MV-4-11 (cell line): ENCODE results near the gene GRIK4.

Experiments
- DNase-seq: peaks from one replicate; lab custom pipeline; 2025; lab: John Stamatoyannopoulos, UW

The GRIK4 gene

DNA sequence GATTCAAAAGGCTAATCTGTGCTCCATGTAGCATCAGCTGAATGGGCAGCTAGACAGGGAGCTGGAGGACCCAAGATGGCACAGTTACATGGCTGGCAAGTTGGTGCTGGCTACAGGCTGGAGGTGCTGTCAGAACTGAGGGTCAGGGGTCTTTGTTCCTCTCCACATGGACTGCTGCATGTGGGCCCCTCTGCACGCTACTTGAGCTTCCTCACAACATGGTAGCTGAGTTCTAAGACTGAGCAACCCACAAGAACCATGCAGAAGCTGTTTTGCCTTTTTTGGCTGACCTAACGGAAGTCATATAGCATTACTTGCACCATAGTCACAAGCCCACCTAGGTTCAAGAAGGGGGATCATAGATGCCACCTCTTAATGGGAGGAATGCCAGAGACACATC is 196.1 kb downstream of the GRIK4 start:
- DNase-seq: no peak

DNA sequence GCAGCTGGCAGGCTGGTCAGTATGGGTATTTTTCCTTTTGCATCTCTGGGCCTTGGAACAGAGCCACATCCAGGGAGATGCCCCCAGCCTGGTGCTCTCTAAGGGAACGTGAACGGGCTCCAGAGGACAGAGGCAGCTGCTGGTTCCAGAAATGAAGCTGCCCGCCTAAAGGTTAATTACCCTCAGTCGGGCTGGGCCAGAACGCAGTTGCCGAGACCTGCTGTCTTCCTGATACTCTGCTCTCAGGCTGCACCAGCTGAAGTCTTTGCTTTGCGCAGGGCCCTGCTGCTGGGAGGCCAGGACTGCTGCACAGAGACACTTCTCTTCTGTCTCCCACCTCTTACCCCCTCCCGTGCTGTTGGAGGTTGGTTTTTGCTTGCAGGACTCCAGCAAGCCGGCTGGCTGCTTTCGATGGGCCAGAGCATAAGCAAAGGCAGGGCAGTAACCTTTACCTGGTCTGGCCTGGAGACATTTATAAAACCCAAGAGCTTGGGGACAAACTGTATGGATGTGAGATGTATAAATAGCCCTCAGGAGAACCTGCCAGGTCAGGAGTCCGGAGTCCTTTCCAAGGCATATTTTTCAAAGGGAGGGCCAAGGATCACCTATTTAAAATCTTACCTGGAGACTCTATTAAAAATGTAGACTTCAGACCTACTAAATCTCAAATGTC is 197.1 kb downstream of the GRIK4 start:
- no peak for DNase-seq

DNA sequence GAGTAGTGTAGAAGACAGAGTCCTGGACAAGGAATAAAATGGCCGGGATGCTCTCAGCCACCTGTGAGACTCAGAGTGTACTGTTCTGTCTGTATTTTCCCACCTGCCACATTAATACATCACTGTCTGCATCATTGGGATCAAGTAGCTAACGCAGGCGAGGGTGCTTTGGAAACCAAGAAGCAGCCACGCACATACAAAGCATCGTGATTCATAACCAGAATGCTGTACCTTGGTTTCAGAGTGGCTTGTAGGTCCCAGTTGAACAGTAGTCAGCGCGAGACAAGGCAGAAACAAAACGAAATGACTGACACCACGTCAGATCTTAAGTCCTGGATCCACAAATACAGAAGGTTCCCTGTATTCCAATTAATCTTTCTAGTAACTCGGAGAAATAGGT is 198.3 kb downstream of the GRIK4 start:
- no peak for DNase-seq

DNA sequence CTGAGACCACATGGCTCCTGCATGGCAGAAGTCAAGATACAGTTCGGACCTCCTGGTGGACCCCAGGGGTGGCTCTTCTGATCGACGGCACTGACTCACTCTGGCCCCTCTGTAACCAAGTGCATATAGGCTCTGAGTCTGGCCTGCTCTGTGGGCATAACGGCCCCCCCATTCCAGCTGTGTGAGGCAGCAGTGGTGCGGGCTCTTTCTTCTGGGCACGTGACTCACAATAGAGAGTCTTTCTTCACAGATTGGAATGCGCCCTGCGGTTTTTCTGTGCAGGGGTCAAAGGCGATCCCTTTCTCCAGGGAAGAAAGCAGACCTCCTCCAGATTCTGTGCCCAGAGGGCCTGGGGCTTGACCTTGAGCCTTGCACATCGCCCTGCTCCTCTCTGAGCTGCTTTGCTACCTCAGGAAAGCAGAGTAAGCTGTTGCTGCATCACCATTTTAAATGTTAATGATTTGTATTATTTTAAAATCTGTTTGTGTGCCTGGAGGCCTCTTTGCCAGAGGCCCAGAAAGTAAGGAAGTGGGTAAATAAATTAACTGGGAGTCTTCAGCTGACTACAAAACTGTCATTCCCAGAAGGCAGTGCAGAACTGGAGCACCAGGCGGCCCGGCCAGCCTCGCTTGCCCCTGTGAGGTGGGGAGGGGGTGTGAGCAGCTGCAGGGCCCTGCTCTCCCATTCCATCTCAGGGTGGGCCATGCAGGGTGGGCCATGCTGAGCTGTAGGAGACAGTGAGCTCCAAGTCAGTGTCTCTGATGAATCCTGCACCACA is 199.0 kb downstream of the GRIK4 start:
- peak; percentile 53 for DNase-seq

DNA sequence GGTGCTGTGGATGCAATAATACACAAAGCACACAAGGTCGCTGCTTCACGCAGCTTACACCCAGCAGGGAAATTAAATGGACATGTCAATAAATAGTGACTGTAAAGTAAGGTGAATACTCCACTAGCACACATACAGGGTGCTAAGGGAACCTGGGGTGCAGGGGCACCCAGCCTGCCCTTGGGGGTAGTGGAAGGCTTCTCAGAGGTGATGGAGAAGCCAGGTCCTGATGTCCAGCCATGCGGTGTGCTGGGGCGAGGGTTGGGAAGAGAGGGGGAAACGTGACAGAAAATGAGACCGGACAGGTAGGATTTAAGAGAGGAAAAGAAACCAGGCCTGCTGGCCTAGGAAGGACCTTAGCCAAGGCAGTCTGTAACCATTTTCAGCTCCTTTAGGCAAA is 200.5 kb downstream of the GRIK4 start:
- DNase-seq: no peak

DNA sequence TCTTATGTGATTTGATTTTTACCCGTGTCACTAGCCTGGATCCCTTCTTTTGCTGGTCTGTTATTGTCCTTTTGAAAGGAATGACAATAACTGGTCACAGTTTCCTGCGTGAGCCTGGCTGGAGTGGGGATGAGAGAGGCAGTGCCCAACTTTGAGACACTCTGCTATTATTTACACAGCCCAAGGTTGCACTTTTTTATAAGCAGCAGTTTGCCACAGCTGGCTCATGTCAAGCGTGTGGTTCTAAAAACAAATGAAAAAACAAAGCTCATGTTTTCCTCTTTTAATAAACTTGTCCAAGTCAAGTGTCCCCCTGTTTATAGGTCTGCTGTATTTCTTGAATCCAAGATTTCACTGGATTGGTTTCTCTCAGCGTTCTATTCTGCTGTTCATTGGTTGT is 201.3 kb downstream of the GRIK4 start:
- no peak for DNase-seq

DNA sequence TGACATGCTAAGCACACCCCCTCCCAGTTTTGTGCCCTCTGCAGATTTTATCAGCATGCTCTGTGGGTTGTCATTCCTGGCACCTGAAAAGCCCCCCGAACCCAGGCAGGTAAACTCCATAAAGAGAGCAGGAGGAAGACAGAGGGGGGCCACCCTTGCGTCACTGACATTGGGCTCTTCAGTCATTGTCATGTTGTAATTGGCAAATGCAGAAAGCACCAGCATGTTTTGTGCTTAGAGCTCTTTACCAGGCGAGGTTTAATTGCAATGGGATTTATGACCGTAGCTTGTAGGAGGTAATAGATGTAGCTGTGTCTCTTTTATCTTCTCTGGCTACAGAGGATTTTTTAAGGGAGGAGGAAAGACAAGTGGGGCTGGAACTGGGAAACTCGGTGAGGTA is 201.7 kb downstream of the GRIK4 start:
- no peak for DNase-seq

DNA sequence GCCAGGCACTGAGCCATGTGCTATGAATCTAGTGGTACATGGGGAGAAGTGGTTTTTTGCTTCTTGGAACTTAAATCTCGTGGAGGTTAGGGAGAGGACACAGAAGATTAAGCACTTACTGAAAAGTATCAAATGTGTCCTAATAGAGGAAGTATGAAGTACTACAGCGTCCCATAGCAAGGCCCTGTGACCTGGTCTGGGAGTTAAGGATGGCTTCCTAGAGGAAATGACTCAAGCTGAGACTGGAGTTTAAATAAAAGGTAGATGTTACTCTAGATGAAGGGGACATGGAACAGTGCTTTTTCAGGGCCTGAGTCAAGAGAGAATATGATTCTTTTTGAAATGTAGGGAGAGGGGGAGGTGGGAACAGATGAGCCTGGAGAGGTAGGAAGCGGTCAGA is 202.9 kb downstream of the GRIK4 start:
- peak; percentile 76 for DNase-seq

DNA sequence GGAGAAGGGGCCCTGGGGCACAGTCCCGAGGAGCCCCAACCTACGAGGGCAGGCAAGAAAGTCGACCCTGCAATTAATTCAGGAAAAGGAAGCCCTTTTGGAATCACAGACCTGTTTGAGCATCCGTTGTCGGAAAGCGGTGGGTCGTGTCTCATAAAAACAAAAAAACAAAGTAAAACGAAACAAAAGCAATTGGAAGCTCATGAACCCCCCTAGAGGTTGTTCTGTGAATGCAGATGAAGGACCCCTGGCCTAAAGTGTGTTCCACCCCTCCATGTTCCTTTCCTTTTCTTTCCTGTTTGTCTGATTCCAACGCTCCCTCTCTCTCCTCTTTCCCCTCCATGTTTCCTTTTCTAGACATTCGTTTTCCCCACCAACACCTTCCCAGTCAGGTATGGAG is 203.7 kb downstream of the GRIK4 start:
- DNase-seq: no peak

DNA sequence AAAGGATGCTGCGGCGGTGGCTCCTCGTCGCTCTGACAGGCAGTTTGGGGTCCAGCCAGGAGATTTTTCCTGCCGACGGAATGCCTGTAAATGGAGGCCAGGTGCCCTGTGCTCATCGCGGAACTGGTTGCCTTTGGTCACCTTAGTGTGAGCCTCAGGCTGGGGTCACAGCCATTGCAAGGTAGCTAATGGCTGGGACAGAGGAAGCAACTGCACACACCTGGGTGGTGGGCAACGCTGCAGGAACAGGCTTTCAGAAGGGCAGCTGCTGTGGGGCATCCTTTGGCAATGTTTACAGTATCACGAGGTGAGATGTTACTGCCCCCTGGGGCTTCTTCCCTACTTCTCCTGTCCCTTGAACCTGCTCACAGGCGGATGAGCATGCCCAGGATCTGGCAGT is 205.5 kb downstream of the GRIK4 start:
- DNase-seq: no peak

DNA sequence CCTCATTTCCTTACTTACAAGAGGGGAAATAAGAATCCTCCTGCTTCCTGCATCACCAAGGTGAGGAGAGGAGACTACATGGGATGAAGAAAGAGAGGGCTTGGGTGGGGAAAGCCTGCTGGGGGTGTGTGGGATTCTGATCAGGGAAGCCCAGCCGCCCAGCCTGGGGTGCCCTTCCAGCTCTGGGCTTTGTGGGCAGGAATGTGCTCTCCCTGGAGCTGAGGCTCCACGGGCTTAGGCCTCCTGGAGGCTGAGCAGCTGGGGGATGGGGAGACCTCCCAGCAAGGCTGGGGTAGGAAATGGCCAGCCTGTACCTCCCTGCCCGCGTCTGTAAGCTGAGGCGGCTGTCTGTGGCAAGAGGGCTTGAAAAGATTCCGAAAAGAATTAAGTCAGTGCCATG is 206.1 kb downstream of the GRIK4 start:
- no peak for DNase-seq

DNA sequence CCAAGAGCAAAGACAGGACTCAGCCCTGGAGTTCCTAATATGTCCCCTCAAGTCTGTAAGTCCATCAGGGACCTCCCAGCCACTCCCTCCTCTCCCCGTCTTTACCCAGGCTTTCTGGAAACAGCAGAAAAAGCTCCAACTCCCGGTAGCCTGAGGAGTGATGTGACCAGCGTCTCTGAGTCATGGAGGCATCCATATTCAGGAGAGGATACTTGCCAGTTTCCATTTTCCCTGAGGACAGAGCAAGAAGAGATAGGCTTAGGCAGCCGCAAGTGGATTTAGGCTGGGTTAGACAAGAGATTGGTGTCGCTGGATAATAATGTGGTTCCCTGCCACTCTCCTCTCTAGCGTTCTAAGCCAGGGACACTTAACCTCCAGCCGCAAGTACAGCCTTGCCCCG is 206.6 kb downstream of the GRIK4 start:
- DNase-seq: no peak

DNA sequence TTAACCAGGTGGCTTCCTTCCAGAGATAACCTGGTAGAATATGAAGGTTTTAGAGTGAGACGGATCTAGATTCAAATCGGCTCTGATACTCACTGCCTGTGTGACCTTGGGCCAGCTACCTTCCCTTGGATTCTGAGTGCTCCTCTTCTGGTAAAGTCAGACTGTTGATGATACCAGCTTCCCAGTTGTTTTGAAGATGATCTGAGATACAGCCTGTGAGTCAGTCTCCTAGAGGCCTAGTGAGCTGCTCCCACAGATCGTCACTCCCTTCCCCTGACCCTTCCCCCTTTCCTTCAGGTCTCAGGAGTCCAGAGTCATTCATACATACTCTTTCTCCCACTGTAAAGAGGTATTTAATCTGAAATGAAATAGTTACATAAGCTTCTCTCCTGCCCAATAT is 207.8 kb downstream of the GRIK4 start:
- no peak for DNase-seq

DNA sequence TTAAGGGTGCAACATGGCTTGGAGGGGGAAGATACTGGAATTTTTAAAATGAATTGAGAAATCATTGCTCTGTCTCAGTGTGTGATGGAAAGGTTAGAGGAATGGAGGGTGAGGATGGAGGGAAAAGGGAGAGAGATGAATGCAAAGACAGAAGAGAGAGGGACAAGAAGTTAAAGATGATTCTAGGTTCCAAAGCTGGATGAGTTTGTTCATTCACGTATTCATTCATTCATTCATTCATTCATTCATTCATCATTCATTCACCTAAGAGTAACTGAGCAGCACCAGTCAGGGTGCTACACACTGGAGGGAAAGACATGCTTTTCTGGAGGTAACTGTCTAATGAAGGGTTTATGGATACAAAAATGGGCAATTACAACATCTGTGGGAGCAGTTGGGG is 209.2 kb downstream of the GRIK4 start:
- DNase-seq: no peak

DNA sequence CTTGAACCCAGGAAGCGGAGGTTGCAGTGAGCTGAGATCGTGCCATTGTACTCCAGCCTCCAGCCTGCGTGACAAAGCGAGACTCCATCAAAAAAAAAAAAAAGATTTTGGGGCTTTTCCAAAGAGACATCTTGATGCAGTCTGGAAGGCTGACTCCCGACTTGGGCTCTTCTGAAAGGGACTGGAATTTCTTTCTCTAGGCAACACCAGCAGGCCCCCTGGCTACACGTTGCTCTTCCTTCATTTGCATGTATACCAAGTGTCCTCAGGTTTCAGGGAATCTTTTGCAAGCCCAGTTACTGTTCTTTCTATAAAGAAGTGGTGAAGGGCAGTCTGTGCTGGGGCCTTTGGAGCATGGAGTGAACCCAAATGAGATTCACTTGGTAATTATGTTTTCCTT is 211.0 kb downstream of the GRIK4 start:
- no peak for DNase-seq

DNA sequence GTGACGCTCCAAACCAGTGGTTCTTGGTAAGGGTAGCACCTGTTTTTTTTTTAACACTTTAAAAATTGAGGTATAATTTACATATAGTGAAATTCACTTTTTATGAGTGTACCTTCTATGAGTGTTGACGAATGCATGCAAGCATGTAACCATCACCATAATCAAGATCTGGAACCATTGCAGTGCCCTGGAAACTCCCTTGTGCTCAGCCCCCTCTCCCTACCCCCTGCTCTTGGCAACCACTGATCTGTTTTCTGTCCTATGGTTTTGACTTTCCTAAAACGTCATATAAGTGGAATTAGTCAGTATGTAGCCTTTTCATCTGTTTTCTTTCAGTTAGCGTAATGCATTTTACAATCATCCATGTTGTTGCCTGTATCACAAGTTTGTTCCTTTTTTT is 212.2 kb downstream of the GRIK4 start:
- DNase-seq: no peak

DNA sequence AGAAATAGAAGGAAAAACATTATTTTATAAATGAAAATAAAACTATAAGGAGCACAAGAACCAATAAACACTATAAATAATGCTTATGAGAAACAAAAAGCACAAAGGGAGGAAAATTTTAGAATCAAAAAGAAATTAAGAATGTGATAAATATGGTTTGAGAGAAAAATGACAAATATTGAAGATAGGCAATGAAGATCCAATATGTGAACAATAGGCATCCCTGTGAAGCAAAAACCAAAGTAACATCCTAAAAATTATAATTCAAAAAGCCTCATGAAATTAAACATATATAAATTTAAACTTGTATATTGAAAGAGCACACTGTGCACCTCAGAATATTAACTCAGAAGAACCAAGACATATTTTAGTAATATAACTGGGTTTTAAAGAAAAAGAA is 216.2 kb downstream of the GRIK4 start:
- DNase-seq: no peak

DNA sequence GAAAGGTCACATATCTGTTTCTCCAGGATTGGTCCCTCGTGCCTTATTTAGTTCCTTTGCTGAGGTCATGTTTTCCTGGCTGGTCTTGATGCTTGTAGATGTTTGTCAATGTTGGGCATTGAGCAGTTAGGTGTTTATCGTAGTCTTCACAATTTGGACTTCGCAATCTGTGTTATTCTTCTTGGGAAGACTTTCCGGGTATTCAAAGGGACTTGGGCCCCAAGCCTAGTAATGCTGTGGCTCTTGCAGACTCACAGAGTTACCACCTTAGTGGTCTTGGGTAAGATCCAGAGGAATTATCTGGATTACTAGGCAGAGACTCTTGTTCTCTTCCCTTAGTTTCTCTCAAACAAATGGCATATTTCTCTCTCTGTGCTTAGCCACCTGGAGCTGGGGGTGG is 223.5 kb downstream of the GRIK4 start:
- DNase-seq: no peak

DNA sequence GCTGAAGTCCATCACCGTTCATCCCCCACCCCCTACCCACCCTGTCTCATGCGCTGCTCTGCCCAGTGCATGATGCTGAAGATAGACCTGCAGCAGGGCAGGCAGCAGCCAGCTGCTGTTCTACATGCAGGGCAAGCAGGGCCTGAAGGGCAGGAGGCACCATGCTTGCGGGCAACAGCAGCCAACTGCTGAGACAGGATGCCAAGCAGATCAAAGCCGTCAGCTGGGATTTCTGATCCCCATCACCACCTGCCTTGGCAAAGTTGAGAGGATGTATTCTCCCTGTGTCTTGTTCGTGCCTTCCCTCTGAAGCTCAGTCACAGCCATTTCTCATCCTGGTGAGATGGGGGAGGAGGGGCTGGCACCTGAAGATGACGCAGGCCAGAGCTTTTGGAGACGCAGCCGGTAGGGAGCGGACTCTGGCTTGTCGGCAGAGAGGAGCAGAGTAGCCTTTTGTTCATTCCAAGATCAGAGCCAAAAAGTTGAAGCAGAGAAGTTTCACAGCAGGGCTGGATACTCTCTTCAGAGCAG is 227.0 kb downstream of the GRIK4 start:
- no peak for DNase-seq

DNA sequence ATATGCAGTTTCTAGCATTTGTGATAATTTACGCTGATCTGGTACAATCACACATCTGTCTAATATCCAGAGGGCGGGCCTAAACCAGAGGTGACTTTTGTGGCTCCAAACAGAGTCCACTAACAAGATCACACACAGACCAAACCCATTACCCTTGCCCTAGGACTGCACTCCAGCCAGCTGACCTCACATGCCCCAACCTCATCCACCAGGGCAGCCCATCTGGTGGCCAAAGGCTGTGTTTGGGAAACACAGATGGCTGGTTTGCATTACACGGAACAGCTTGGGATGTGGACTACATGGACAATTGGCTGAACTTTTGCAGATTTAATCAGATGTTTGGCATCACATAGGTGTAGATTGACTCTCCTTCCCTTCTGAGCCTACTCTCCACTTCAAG is 228.2 kb downstream of the GRIK4 start:
- no peak for DNase-seq

DNA sequence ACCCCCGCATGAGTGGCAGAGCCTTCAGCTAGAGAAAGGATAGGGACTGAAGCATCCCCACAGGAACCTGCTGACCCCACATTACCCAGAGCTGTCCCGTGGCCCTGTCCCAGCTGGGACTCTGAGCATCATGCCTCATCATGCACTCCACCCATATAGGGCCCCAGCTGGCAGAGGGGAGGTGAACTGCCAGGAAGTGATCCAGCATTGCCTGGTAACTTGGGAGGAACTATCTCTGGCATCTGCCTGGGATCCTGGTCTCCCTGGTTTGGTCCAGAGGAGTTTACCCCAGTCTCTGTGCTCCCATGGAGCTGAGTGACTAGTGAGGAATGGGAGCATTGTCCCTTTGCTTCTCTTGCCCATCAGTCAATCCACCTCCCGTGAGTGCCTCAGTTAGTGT is 228.8 kb downstream of the GRIK4 start:
- DNase-seq: no peak

DNA sequence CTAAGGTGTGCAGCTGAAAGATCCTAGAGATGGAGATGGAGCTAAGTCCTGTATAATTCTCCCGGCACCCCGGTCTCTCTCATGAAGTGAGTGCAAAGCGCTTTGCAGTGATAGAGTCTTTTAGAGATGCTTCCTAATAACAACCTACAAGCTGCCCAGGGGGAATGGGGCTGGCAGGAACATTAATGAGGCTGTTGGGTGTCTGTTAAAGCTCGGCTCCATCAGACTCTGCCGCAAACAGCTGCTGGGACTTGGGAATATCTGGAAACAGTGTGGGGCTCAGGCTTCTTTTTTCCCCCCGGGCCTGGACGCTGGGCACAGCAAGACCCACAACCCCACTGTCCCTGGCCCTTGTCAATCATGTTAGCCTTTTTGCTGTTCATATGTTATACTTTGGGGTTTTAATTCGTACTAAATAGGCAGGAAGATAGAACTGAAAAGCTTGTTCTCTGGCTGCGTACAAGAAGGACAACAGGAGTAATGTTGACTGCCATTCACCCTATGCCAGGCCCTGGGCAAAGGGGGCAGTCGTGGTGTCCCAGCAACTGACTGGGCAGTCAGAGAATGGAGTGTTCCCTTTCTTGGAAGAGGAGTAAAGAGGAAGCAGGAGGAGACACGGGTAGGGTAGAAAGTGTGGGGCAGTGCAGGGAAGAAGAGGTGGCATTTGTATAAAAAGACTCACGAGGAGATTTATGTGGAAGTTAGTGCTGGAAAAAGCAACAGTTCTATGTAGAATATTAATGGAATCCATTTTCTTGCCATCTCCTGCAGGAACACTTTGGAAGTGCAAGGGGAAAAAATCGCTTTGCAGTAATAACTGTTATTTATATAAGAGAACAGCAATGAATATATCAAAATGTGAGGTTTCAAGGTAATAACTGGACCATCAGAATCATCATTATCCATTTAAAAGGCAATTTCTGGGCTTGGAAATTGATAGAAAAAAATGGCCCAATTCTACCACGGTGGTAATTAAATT is 232.8 kb downstream of the GRIK4 start:
- DNase-seq: no peak

DNA sequence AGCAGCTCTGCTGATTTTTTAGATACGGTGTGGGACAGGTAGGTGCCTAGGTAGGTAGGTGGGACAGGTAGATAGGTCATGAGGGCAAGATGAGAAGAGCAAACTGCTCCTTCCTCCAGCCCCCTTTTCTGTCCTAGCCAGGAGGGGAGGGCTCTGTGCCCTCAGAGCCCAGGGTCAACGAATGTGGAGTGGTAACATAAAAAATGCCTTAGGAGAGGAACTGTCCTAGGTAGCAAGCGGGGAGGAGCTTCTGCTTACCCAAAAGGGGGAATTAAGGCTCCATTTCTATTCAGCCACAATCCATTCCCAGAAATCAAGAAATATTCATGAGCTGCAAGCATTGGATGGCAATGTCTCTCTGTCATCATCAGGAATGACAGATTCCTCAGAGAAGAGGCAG is 234.8 kb downstream of the GRIK4 start:
- no peak for DNase-seq
